Stomach (tissue), 9 donors: ENCODE results near the gene PCNT. TPM values are rescaled to one million over a fixed set of nuclear protein-coding genes. Genes with fewer than 3 reads are reported as not detected.
"Not testable (repeated sequence)": the region's sequence is repeated elsewhere in the genome, so short reads cannot be mapped to it uniquely, and the experiment has no call there.

Experiments
- DNase-seq, 2 donors: peaks; one replicate each; pipeline versions ENCODE4 v3.0.0 to v3.0.0-alpha.2; 2013 to 2019
- H3K27ac ChIP-seq, 5 donors: fragments of 200-600 bp in 4 of 5; sonication (generic) in 4 of 5; one replicate each; pipeline ENCODE4 v1.5.1; 2013 to 2019; ENCODE audit warnings: mild to moderate bottlenecking in 1 of 5, moderate library complexity in 1 of 5
- H3K27me3 ChIP-seq, 3 donors: fragments of 200-600 bp; sonication (generic); one replicate each; pipeline ENCODE4 v1.5.1; 2017 to 2019; ENCODE audit warnings: mixed run types in 1 of 3
- H3K36me3 ChIP-seq, 4 donors: fragments of 200-600 bp; sonication (generic); 1 replicate in 3 of 4; 2 replicates in 1 of 4; pipeline ENCODE4 v1.5.1; 2016 to 2019
- H3K4me1 ChIP-seq, 4 donors: fragments of 200-600 bp; sonication (generic); one replicate each; pipeline ENCODE4 v1.5.1; 2016 to 2019
- H3K4me3 ChIP-seq, 4 donors: fragments of 200-600 bp; sonication (generic) in 3 of 4; one replicate each; pipeline ENCODE4 v1.5.1; 2016 to 2019; ENCODE audit warnings: mild to moderate bottlenecking in 1 of 4
- H3K9me3 ChIP-seq, 4 donors: fragments of 200-600 bp; sonication (generic); one replicate each; pipeline ENCODE4 v1.5.1; 2016 to 2019
- EP300 ChIP-seq: sonication (generic); formaldehyde crosslinking; IDR thresholded peaks from one replicate; pipeline ENCODE4 v1.6.1; 2017; ENCODE audit warnings: antibody characterized with exemption
- POLR2A ChIP-seq, 4 donors: fragments of 450-650 bp; IDR thresholded peaks; one replicate each; pipeline ENCODE4 v1.6.1; 2016; ENCODE audit warnings: antibody characterized with exemption in 4 of 4, control low read depth in 2 of 4, mild to moderate bottlenecking in 1 of 4, moderate library complexity in 1 of 4
- POLR2AphosphoS5 ChIP-seq, 3 donors: sonication (generic); formaldehyde crosslinking; IDR thresholded peaks; one replicate each; pipeline ENCODE4 v1.6.1; 2016; ENCODE audit warnings: antibody characterized with exemption in 3 of 3
- WGBS, 5 donors: extraction: QIAGEN DNeasy Blood & Tissue Kit in 3 of 5; methylation state at CpG; one replicate each; pipeline versions ENCODE4 v1.1.5 to v1.1.7; 2013 to 2018; 5-methylcytosine and 5-hydroxymethylcytosine counted together
- intact Hi-C: fragments of 100-400 bp; cut with DNase I; formaldehyde crosslinking; loops from one replicate; pipeline ENCODE4 v1.15.1; 2023; ENCODE audit warnings: low total_unique reads
- polyA plus RNA-seq, 3 donors: library from polyadenylated mRNA; stranded (reverse); fragments of 200-250 nt; gene quantifications; one replicate each; pipeline ENCODE4 v1.2.3, GENCODE V29; 2013
- total RNA-seq, 5 donors: library from RNA; depleted of rRNA; stranded (reverse); fragments of >200 nt; gene quantifications; one replicate each; pipeline versions ENCODE4 v1.1.0 to v1.2.3, GENCODE V29; 2014 to 2016
- TF ChIP-seq, protein P1 (sequence below), 7 experiments: fragments of 450-650 bp in 4 of 7; fragments of 200-600 bp in 3 of 7; sonication (generic) in 3 of 7; IDR thresholded peaks; one replicate each; pipeline ENCODE4 v1.5.1; 2016 to 2019; ENCODE audit warnings: antibody characterized with exemption in 7 of 7, control low read depth in 2 of 7, mild to moderate bottlenecking in 1 of 7
- donor health status: healthy with polysubstance abuse.
- donor health status: Bipolar disorder and iron deficiency.
- donor health status: healthy.

Gene PCNT
- total and polyA plus RNA-seq, 8 donors: 4.7 to 133 (median 38.4) TPM

DNA sequence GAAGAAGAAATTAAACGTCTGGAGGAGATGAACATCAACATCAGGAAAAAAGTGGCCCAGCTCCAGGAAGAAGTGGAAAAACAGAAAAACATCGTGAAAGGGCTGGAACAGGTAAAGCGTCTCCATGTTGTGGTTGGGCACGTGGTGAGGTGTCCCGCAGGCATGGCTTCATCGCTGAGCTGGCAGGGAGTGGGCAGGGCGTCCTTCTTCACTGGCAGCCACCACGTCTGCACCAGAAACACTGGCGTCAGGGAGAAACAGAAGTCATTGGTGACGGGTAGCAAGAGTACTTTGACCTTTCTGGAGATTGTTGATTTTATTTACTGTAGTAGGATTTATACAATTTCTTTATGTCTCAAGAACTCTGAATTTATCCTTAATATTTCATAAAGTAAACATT lies 75.7 kb downstream of the PCNT start:
- Histone ChIP-seq H3K4me1 (peaks cover 0 to 2% (median under 1%) of the 10 kb centered on the region in 4 donors), H3K9me3 (no peaks in the 10 kb centered on the region), H3K27ac (no peak overlapping the region), H3K36me3 (peaks cover 52 to 92% (median 89%) of the 10 kb centered on the region in 4 donors), H3K27me3 (no peaks in the 10 kb centered on the region), H3K4me3 (no peak overlapping the region)
- intact Hi-C loops: loop anchor here (10.0 kb wide), 1 partner anchor 65 kb away; no protein-coding TSS in a partner anchor
- TF ChIP-seq POLR2AphosphoS5 (IDR thresholded peaks at IDR 0.05): no peak
- no peak for TF ChIP-seq POLR2A (IDR thresholded peaks at IDR 0.05)
- TF ChIP-seq EP300: no peak
- TF ChIP-seq, protein P1, sequence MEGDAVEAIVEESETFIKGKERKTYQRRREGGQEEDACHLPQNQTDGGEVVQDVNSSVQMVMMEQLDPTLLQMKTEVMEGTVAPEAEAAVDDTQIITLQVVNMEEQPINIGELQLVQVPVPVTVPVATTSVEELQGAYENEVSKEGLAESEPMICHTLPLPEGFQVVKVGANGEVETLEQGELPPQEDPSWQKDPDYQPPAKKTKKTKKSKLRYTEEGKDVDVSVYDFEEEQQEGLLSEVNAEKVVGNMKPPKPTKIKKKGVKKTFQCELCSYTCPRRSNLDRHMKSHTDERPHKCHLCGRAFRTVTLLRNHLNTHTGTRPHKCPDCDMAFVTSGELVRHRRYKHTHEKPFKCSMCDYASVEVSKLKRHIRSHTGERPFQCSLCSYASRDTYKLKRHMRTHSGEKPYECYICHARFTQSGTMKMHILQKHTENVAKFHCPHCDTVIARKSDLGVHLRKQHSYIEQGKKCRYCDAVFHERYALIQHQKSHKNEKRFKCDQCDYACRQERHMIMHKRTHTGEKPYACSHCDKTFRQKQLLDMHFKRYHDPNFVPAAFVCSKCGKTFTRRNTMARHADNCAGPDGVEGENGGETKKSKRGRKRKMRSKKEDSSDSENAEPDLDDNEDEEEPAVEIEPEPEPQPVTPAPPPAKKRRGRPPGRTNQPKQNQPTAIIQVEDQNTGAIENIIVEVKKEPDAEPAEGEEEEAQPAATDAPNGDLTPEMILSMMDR (IDR thresholded peaks at IDR 0.05): no peak
- DNase-seq: no peak
- WGBS, 5 donors: 67 to 79% (median 77%) methylated on average over 10 of the region's 10 CpGs

DNA sequence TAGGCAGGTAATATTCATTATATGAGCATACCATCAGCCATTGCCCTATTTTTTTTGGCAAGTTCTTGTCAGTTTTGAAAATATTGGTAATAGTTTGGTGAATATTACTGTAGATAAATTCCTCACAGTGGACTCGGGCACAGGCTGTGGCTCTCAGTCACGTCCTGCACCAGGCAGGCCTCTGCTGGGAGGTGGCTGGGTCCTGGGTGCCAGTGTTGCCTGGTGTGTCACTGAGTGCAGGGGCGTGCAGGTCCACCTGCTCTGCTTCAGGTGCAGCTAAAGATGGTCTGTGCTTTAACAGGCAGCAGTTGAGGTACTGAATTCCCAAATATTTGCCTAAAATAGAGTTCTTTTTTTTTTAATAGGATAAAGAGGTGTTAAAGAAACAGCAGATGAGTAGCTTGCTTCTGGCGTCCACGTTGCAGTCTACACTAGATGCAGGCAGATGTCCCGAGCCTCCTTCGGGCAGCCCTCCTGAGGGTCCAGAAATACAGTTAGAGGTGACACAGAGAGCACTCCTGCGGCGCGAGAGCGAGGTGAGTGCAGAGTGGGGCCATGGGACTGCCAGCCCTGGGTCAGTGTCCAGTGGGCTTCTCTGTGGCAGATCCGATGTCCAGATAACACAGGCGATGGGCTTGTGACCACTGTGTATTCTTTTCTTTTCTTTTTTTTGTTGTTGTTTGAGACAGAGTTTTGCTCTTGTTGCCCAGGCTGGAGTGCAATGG lies 77.4 kb downstream of the PCNT start:
- Histone ChIP-seq H3K27ac (no peak overlapping the region), H3K36me3 (peaks cover 53 to 90% (median 85%) of the 10 kb centered on the region in 4 donors), H3K27me3 (no peaks in the 10 kb centered on the region), H3K4me3 (no peak overlapping the region), H3K9me3 (no peaks in the 10 kb centered on the region), H3K4me1 (no peaks in the 10 kb centered on the region)
- no peak for TF ChIP-seq EP300
- TF ChIP-seq, protein P1 (IDR thresholded peaks at IDR 0.05): no peak
- TF ChIP-seq POLR2A (IDR thresholded peaks at IDR 0.05): no peak
- no peak for TF ChIP-seq POLR2AphosphoS5 (IDR thresholded peaks at IDR 0.05)
- WGBS, 5 donors: 95 to 98% (median 96%) methylated on average over 13 of the region's 13 CpGs
- no peak for DNase-seq
- intact Hi-C loops: no loop called here

DNA sequence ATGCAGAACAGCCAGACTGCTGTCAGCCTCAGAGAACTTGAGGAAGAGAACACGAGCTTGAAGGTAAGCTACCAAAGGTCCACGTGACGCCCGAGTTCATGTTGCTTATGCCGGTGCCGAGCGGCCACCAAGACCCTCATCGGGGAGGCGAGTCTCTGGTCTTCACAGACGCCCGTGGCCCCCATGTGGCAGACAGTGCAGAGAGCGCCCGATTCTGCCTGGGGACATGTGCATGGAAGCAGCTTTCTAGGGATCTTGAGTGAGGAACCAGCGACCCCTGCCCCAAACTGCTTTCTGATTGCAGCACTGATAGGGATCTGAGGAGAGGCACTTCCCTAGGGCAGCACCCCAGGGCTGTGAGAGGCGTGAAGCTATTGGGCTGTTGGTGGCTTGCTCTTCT lies 78.5 kb downstream of the PCNT start:
- Histone ChIP-seq H3K4me3 (no peak overlapping the region), H3K36me3 (peaks cover 46 to 80% (median 76%) of the 10 kb centered on the region in 4 donors), H3K4me1 (no peaks in the 10 kb centered on the region), H3K9me3 (no peaks in the 10 kb centered on the region), H3K27ac (no peak overlapping the region), H3K27me3 (no peaks in the 10 kb centered on the region)
- 86 to 92% (median 90%) methylated on average over 14 to 15 of the region's 15 CpGs for WGBS, 5 donors
- intact Hi-C loops: no loop called here
- TF ChIP-seq EP300: no peak
- no peak for TF ChIP-seq POLR2AphosphoS5 (IDR thresholded peaks at IDR 0.05)
- TF ChIP-seq POLR2A (IDR thresholded peaks at IDR 0.05): no peak
- TF ChIP-seq, protein P1 (IDR thresholded peaks at IDR 0.05): no peak
- DNase-seq: no peak

DNA sequence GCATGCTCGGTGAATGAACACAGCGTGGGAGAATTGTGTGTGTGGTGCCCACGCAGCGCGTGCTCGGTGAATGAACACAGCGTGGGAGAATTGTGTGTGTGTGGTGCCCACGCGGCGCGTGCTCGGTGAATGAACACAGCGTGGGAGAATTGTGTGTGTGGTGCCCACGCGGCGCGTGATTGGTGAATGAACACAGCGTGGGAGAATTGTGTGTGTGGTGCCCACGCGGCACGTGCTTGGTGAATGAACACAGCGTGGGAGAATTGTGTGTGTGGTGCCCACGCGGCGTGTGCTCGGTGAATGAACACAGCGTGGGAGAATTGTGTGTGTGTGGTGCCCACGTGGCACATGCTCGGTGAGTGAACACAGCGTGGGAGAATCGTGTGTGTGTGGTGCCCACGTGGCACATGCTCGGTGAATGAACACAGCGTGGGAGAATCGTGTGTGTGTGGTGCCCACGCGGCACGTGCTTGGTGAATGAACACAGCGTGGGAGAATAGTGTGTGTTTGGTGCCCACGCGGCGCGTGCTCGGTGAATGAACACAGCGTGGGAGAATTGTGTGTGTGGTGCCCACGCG lies 79.4 kb downstream of the PCNT start:
- intact Hi-C loops, H3K4me1 ChIP-seq, H3K27ac ChIP-seq, H3K9me3 ChIP-seq, DNase-seq, H3K4me3 ChIP-seq, H3K27me3 ChIP-seq: not testable (repeated sequence)
- H3K36me3 ChIP-seq: peaks cover 37 to 74% (median 70%) of the 10 kb centered on the region in 4 donors
- 93 to 98% (median 96%) methylated on average over 47 of the region's 47 CpGs for WGBS, 5 donors

DNA sequence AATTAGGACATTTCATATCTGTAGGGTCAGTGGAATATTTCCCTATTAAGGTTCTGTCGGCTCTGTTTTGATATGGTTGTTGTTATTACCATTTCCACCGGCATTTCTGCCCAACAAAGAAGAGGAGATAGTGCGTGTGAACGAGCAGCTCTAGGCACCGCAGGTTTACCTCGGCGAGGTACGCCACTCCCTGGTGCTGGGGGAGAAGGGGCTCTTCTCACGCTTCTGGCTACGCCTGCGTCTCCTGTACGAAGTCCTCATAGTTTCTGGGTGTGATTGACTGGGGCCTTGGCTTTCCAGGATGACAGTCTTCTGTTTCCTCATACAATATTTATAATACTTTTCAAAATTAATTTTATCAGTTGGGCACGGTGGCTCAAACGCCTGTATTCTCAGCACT lies 80.3 kb downstream of the PCNT start:
- DNase-seq: no peak
- intact Hi-C loops: no loop called here
- H3K27ac ChIP-seq: no peak overlapping the region
- peaks cover 33 to 70% (median 61%) of the 10 kb centered on the region in 4 donors for H3K36me3 ChIP-seq
- 93 to 96% (median 94%) methylated on average over 14 of the region's 14 CpGs for WGBS, 5 donors
- no peaks in the 10 kb centered on the region for H3K27me3 ChIP-seq
- no peak overlapping the region for H3K4me3 ChIP-seq
- no peaks in the 10 kb centered on the region for H3K9me3 ChIP-seq
- TF ChIP-seq EP300: no peak
- TF ChIP-seq POLR2AphosphoS5 (IDR thresholded peaks at IDR 0.05): no peak
- TF ChIP-seq POLR2A (IDR thresholded peaks at IDR 0.05): no peak
- TF ChIP-seq, protein P1 (IDR thresholded peaks at IDR 0.05): no peak
- H3K4me1 ChIP-seq: no peaks in the 10 kb centered on the region
